Hippocampal formation (tissue), 2 donors: ENCODE data around the gene IVL.

Experiments
- DNase-seq, 2 donors: peaks; one replicate each; lab custom pipeline; 2025; lab: John Stamatoyannopoulos, UW

Gene IVL

GRCh38 chr1:152907686-152908601, at the start of gene IVL:
Gene IVL, plus strand, starts transcription at chr1:152908546. Its CDS starts 1,252 bp downstream, at chr1:152909798.
- DNase-seq, result no peak

DNA sequence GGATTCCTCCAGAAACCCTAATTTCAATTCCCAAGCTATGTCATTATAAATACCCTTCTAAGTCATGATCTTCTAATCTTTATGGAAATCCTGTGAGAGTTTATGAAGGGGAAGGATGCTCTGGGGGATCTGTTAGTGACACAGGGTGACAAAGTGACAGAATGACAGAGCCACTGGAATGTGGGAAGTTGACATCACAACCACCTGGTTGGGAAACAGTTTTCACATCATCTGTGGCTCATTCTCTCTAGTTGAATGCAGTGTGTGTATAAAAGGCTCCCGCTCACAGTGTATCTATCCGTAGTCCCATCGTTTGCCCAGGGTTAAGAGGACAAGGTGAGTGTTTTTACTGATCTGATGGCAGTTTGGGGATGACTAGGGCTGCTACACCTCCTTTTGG, 48.6 kb upstream of the IVL start, which contains the start of gene LCE7A:
TSS of gene LCE7A (plus strand) at position 301 of the 400 bp plus-strand sequence. CDS start 702 bp downstream, outside the sequence.
- no peak for DNase-seq

- DNase-seq, result no peak
Measured at GRCh38 chr1:152860129-152860528, 48.2 kb upstream of the IVL start.

- no peak for DNase-seq
Measured at GRCh38 chr1:152861374-152861773, 47.0 kb upstream of the IVL start.

- no peak for DNase-seq
Measured at GRCh38 chr1:152864443-152864842, 43.9 kb upstream of the IVL start.

DNA sequence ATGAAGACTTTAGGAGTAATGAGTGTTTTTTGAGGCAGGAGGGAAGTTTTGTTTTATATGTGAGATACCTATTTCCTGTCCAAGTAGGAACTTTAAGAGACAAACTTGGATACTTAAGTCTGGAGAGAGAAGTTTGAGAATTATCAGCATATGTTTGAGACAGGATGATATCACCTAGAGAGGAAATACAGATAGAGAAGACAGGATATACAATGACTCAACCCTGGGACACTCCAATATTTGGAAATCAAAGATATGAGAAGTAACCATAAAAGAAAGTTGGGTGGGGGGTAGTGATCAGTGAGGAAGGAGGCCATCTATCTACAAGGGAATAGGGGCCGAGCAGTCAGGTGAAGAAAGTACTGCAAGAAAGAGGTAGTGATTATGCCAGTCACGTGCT, 42.0 kb upstream of the IVL start:
- no peak for DNase-seq

DNA sequence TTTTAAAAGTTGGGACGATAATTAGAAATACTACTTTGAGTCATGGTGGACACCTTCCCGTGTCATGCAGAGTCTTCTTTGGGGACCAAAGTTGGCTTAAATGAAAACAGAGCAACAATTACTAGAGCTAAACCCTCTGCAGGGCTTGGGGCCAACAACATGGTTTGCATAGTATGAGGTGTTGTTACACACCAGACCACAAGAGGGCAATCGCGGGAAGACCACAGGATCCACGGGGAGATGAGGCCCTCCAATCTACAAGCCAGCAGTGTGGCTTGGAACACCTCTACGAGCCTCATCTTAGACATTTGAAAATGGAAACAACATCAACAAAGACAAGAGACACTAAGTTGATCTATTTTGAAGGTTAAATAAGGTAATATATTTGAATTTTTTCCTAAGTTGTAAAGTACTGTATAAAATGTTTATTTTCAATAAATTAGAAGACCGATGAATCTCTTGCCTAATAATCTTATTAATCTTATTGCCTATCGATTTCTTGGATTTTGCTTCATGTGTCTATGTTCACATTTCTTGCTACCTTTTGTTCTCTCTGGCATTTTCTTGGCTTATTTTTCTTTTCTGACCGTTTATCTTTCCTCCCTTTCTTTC, 38.4 kb upstream of the IVL start:
- peak; percentile 5 to 38 for DNase-seq

- no peak for DNase-seq
Measured at GRCh38 chr1:152870831-152871730, 37.3 kb upstream of the IVL start.

DNA sequence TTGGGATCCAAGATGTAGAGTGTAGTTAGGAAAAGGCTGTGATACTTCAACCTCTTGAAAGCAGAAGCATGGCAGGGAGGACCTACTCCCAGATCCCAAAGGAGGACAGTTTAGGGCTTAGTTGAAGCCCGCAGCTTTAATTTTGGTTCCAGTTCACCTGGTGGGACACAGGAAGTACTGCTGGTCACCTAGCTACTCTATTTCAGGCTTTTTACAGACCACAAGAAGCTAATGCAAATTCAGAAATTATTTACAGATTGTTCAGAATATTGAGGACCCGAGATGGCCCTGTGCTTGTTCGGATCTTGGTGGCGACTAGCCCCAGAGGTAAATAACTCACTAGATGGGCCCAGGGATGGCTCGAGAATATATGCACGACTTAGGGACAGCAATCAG, 36.6 kb upstream of the IVL start:
- DNase-seq, result no peak

GRCh38 chr1:152873495-152873894, 34.9 kb upstream of the IVL start:
- no peak for DNase-seq

DNA sequence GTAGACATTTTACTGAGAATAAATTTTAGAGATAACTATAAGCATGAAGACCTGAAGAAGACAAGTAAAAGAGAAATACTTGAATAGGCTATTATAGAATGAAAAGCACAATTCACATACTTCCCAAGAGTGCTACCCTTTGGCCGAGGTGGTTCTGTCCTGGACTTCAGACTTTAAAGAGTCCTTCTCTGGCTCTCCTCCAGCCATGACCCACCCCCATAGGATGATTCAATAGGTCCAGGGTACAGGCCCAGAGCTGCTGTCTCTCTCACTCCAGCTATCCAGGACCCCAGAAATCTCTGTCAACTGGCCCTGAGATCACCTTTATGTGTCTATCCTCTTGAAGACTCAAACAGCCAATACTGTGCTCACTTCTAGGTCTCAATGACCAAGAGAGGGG, 31.5 kb upstream of the IVL start:
- no peak for DNase-seq

GRCh38 chr1:152878042-152878441, 30.3 kb upstream of the IVL start, which contains the start of gene SMCP:
Gene SMCP, plus strand, starts transcription at chr1:152878322. Its CDS starts 6,101 bp downstream, at chr1:152884423.
- no peak for DNase-seq

- no peak for DNase-seq
Measured at GRCh38 chr1:152879559-152880198, 28.7 kb upstream of the IVL start.

DNA sequence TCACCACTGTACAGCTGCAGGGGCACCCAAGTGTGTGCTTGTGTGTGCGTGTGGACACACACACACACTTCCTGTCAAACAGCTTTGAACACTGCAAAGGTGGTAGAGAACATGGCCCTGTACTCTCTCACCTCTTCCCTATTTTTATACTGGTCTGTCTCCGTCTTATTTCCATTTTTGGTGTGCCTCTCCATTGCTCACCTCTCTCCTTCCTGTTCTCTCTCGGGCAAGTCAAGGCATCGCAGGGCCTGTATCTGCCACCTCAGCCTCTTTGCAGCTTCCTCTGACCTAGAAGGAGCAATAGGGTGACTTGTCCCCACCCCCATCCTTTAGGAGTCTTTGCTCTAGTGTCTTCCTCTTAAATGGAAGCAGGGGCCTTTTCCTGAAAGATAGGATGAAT, 28.0 kb upstream of the IVL start:
- DNase-seq, result no peak

- DNase-seq, result no peak
Measured at GRCh38 chr1:152880907-152881306, 27.4 kb upstream of the IVL start.

DNA sequence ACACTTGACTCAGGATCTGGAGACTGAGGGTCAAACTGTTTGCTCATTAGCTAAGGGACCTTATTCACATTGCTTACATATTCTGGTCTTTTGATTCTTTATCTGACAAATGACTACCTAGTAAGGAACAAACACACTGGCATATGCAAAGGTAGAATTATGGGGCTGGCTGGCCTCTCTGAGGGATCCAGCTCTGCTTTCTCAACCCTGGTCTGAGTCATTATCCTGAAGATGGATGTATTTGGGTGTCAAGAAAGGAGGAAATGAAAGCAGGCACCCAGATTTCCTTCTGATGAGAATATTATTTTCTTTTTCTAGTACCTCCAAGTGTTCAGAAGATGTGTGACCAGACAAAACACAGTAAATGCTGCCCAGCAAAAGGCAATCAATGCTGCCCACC, 24.3 kb upstream of the IVL start:
- no peak for DNase-seq

DNA sequence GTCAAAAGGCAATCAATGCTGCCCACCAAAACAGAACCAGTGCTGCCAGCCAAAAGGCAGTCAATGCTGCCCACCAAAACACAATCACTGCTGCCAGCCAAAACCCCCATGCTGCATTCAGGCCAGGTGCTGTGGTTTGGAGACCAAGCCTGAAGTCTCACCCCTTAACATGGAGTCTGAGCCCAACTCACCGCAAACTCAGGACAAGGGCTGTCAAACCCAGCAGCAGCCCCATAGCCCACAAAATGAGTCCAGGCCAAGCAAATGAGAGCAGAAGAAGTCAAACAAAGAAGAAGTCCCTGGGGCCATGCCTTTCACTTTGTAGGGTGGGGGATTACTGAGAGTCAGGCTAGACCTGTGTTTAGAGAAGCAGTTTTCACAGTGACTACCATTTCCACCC, 23.8 kb upstream of the IVL start:
- DNase-seq, result no peak

DNA sequence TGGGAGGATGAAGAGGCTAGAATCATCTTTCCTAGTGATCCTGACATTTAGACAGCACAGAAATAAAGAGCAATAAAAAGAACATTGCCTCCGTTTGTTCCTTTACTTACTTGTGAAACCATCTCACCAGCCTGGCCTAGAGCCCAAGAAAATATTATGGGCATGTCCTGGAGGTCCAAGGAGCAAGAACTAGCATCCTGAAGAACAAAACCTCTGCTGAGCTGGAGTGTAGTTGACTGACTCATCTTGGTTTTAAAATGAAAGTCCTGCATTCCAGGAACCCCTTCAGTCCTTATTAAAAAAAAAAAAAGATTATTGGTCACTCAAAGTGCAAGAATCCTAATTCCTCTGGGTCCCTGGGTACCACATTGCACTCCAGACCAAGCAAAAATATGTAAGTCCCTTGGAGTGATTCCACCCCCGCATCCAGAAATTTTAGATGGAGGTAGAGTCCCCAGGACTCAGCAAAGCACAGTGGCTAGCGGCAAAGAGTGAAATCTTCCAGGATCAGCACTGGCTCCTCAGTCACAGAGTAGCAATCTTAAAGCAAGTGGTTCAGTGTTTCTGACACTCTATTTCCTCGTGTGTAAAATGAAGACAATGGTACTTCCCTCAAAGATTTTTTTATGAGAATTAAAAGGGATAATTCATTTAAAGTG, 23.3 kb upstream of the IVL start:
- no peak for DNase-seq

- no peak for DNase-seq
Measured at GRCh38 chr1:152886085-152886484, 22.3 kb upstream of the IVL start.

DNA sequence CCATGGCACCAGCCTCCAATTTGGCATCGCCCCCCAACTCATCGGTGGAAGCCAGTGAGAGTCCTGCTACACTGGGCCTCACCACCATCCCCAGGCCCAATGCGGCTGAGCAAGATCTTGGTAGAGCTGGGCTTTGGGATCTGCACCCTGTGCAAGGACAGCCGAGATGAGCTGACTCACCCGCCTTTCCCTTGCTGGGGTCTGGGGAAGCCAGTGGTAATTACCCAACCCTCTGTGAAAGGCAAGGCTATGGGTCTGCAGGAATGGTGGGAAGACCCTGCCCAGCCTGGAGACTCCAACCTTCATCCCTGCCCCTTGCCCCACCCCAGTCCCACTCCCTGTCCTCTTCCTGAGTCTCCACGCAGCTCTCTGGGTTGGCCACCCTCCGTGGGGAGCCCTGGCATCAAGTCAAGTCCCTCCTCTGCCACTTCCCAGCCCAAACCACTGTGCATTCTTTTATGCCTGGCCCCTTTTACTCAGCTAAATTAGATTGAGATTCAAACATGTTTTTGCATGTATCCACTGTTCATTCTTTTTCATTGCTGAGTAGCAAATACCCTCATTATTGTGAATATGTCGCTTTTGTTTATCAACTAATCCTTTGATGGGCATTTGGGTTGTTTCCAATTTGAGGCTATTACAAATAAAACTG, 21.5 kb upstream of the IVL start:
- DNase-seq, result no peak

- no peak for DNase-seq
Measured at GRCh38 chr1:152888126-152888525, 20.2 kb upstream of the IVL start.
